ENCODE results near the gene FANK1. TPM values are rescaled to one million over a fixed set of nuclear protein-coding genes. Genes with fewer than 3 reads are reported as not detected.
"Not testable (repeated sequence)": the region's sequence is repeated elsewhere in the genome, so short reads cannot be mapped to it uniquely, and the experiment has no call there.

The FANK1 gene
- total and polyA plus RNA-seq, 11 donors, result 0.33 to 1.8 (median 0.44) TPM; not detected in 3

DNA sequence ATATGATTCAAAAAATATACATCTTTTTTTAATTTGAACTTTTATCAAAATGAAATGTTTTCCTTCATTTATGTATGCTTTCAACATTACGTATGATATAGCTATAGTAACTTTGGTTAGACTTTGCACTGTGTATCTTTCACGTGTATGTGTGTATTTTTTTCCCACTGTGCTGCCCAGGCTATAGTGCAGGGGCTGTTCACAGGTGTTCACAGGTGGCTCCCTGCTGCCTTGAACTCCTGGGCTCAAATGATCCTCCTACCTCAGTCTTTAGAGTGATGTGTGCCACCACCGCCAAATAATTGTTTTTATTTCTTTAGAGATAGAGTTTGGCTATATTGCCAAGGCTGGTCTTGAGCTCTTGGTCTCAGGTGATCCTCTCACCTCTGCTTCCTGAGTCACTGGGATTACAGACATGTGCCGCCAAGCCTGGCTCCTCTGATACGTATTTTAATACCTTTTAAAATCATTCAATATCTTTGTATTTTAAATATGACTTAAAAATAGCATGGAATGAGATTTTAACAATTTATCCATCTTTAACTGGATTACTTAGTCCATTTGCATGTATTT is 29.0 kb downstream of the FANK1 start:
- intact Hi-C loops (cut with DNase I), result no loop called here
- Histone ChIP-seq H3K4me3 (no peak overlapping the region), H3K27me3 (no peaks in the 10 kb centered on the region), H3K4me1 (no peaks in the 10 kb centered on the region), H3K27ac (no peak overlapping the region), H3K36me3 (no peaks in the 10 kb centered on the region), H3K9me3 (peaks cover 0 to 2% (median 0%) of the 10 kb centered on the region in 12 donors)
- no peak for DNase-seq
- TF ChIP-seq POLR2A (IDR thresholded peaks at IDR 0.05), result no peak
- TF ChIP-seq, protein P1, sequence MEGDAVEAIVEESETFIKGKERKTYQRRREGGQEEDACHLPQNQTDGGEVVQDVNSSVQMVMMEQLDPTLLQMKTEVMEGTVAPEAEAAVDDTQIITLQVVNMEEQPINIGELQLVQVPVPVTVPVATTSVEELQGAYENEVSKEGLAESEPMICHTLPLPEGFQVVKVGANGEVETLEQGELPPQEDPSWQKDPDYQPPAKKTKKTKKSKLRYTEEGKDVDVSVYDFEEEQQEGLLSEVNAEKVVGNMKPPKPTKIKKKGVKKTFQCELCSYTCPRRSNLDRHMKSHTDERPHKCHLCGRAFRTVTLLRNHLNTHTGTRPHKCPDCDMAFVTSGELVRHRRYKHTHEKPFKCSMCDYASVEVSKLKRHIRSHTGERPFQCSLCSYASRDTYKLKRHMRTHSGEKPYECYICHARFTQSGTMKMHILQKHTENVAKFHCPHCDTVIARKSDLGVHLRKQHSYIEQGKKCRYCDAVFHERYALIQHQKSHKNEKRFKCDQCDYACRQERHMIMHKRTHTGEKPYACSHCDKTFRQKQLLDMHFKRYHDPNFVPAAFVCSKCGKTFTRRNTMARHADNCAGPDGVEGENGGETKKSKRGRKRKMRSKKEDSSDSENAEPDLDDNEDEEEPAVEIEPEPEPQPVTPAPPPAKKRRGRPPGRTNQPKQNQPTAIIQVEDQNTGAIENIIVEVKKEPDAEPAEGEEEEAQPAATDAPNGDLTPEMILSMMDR (IDR thresholded peaks at IDR 0.05), result no peak
- 79 to 88% (median 80%) methylated on average over 5 of the region's 5 CpGs for WGBS, 4 donors
- ATAC-seq, result no peak

- intact Hi-C loops (cut with DNase I), result no loop called here
- TF ChIP-seq, protein P1 (IDR thresholded peaks at IDR 0.05), result no peak
- TF ChIP-seq POLR2A (IDR thresholded peaks at IDR 0.05), result no peak
- no peak for DNase-seq
- H3K27me3 ChIP-seq, result no peaks in the 10 kb centered on the region
- H3K4me1 ChIP-seq, result no peaks in the 10 kb centered on the region
- H3K36me3 ChIP-seq, result no peaks in the 10 kb centered on the region
- ATAC-seq, result no peak
- no peak overlapping the region for H3K4me3 ChIP-seq
- H3K9me3 ChIP-seq, result peaks cover 0 to 4% (median 0%) of the 10 kb centered on the region in 12 donors
- H3K27ac ChIP-seq, result no peak overlapping the region
- WGBS, 4 donors, result 55 to 58% (median 57%) methylated on average over 5 of the region's 5 CpGs
These were observed 29.9 kb downstream of the FANK1 start for GRCh38 chr10:125926247-125926646.

- H3K27ac ChIP-seq; H3K36me3 ChIP-seq; intact Hi-C loops (cut with DNase I); H3K4me3 ChIP-seq; H3K4me1 ChIP-seq; DNase-seq; H3K9me3 ChIP-seq; ATAC-seq; H3K27me3 ChIP-seq: not testable (repeated sequence)
- WGBS, 4 donors, result 83 to 87% (median 86%) methylated on average over 5 of the region's 5 CpGs
These were observed 30.9 kb downstream of the FANK1 start for GRCh38 chr10:125927265-125927664.

- H3K9me3 ChIP-seq, result peaks cover 0 to 6% (median 0%) of the 10 kb centered on the region in 12 donors
- H3K36me3 ChIP-seq, result no peaks in the 10 kb centered on the region
- no peak for ATAC-seq
- no peak for DNase-seq
- intact Hi-C loops (cut with DNase I), result no loop called here
- no peak overlapping the region for H3K4me3 ChIP-seq
- H3K27me3 ChIP-seq, result no peaks in the 10 kb centered on the region
- peaks cover 0 to 2% (median 0%) of the 10 kb centered on the region in 12 donors for H3K4me1 ChIP-seq
- no peak overlapping the region for H3K27ac ChIP-seq
- TF ChIP-seq POLR2A (IDR thresholded peaks at IDR 0.05), result no peak
- TF ChIP-seq, protein P1 (IDR thresholded peaks at IDR 0.05), result no peak
- WGBS, 4 donors, result 85 to 87% (median 86%) methylated on average over 7 of the region's 7 CpGs
These were observed 32.7 kb downstream of the FANK1 start for GRCh38 chr10:125928928-125929585.

Data from heart left ventricle (tissue), 16 donors.